ENCODE measurements around the gene SYDE1. TPM values are rescaled to one million over a fixed set of nuclear protein-coding genes. Genes with fewer than 3 reads are reported as not detected.
A peak's percentile ranks its signal among the peaks of the same experiment; 100 is the strongest.

Gene SYDE1
- polyA plus RNA-seq, 10 donors: 11.9 to 27.3 (median 15.2) TPM

DNA sequence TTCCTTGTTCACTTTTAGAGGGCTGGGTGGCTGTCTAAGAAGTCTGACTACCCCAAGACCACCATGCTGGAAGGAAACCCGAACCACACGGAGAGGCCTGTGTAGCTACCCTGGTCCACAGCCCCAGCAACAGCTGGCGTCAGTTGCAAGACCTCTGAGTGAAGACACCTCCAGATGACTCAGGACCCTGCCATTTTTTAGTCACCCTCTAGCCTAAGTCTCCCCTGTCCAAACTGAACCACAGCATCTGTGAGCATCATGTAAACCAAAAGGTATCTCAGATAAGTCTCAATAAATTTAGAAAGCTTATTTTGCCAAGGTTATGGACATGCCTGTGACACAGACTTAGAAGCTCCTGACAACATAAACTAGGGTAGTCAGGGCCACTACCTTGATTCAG lies 2.2 kb upstream of the SYDE1 start:
- DNase-seq: no peak

DNA sequence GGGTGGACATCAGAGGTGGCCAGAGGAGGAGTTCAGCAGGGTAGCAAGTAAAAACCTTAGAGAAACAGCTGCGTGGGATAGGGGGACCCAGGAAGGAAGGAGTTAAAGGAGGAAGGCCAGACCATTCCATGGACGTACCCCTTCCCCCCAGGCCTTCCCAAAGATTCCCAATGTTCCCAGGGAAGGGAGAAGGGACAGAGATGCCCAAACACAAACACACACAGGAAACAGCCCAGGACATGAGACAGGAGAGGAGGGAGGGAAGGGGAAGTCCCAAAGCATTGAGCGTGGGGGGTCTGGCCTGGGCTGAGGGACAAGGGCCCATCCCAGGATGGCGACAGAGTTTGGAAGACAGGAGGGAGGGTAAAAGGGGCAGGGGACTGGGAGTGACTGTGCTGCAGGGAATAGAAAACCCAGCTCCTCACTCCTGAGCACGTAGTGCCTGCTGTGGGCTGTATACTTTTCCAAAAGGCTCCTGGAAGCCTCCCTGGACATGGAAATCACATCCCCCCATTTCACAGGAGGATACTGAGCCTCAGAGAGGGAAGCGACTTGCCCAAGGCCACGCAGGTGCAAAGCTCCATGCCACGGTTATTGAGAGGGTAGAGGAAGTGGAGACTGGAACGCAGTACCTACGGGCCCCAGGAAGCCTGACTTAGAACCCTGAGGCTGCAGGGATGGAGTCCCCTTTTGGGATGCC lies 1.1 kb downstream of the SYDE1 start:
- peak in 1 of 3 donors; percentile 40 for DNase-seq

DNA sequence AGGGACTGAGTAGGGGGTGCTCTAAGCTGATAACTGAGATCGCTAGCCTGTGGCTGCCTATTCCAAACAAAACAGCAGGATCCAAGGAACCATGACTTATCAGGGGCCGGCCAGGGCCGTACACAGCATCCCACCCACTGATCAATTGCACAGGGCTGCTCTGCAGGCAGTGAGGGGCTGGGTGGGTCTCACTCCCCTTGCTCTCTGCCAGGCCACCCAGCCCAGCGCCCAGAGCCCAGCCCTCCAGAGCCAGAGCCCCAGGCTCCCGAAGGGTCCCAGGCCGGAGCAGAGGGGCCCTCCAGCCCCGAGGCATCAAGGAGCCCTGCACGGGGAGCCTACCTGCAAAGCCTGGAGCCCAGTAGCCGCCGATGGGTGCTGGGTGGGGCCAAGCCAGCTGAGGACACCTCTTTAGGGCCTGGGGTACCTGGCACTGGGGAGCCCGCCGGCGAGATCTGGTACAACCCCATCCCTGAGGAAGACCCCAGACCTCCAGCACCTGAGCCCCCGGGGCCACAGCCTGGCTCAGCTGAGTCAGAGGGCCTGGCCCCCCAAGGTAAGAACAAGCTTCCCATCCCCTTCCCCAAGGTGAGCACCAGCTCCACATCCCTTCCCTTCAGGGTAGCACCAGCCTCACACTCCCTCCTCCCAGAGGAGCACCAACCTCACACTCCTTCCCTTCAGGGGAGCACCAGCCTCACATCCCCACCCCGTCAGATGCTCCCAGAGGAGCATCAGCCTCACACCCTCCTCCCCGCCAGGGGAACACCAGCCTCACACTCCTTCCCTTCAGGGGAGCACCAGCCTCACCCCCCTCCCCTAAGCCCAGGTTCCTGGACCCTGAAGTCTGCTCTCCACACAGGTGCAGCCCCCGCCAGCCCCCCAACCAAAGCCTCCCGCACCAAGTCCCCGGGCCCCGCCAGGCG lies 1.9 kb downstream of the SYDE1 start:
- DNase-seq: no peak

DNA sequence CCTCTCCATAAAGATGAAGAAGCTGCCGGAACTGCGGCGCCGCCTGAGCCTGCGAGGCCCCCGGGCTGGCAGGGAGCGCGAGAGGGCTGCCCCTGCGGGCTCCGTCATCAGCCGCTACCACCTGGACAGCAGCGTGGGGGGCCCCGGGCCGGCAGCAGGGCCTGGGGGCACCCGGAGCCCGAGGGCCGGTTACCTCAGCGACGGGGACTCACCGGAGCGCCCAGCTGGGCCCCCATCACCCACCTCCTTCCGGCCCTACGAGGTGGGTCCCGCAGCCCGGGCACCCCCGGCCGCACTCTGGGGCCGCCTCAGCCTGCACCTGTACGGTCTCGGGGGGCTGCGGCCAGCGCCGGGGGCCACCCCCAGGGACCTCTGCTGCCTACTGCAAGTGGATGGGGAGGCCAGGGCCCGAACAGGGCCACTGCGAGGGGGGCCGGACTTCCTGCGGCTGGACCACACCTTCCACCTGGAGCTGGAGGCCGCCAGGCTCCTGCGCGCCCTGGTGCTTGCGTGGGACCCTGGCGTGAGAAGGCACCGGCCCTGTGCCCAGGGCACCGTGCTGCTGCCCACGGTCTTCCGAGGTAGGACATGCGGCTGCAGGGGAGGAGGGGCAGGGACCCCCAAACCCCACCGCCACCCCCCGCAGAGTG lies 2.7 kb downstream of the SYDE1 start:
- no peak for DNase-seq

DNA sequence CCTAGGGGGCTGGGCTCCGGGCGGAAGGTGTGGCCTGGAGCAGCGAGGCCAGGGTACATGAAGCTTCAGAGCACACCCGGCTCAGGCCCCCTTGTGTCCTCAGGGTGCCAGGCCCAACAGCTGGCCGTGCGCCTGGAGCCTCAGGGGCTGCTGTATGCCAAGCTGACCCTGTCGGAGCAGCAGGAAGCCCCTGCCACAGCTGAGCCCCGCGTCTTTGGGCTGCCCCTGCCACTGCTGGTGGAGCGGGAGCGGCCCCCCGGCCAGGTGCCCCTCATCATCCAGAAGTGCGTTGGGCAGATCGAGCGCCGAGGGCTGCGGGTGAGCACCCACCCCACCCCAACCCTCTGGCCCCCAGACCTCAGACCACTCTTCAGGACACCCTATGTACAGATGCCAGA lies 3.2 kb downstream of the SYDE1 start:
- DNase-seq: no peak

DNA sequence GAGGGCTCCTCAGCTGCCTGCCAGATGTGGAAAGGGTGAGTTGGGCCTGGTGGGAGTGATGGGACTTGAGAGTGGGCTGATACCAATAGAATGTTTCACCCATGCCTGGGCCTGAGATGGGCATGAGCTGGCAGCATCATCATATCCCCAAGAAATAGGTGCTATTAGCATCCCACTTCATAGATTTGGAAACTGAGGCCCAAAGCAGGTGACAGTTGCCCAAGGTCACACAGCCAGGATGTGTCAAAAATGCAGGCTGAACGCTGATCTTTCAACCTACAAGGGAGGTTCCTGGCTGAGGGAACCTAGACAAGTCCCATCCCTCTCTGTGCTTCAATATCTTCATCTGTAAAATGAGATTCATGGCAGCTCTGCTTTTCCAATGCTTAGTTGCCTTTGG lies 4.6 kb downstream of the SYDE1 start:
- no peak for DNase-seq

DNA sequence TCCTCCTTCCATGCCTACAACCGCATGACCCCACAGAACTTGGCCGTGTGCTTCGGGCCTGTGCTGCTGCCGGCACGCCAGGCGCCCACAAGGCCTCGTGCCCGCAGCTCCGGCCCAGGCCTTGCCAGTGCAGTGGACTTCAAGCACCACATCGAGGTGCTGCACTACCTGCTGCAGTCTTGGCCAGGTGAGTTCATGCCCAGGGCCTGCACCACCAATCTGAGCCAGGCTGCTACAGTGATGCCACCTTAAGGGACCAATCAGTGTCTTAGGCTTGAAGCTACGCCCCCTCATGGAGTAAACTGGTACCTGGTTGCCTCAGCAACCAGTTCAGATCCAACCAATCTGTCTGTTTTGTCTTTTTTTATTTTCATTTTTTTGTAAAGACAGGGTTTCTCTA lies 5.2 kb downstream of the SYDE1 start:
- DNase-seq: no peak

DNA sequence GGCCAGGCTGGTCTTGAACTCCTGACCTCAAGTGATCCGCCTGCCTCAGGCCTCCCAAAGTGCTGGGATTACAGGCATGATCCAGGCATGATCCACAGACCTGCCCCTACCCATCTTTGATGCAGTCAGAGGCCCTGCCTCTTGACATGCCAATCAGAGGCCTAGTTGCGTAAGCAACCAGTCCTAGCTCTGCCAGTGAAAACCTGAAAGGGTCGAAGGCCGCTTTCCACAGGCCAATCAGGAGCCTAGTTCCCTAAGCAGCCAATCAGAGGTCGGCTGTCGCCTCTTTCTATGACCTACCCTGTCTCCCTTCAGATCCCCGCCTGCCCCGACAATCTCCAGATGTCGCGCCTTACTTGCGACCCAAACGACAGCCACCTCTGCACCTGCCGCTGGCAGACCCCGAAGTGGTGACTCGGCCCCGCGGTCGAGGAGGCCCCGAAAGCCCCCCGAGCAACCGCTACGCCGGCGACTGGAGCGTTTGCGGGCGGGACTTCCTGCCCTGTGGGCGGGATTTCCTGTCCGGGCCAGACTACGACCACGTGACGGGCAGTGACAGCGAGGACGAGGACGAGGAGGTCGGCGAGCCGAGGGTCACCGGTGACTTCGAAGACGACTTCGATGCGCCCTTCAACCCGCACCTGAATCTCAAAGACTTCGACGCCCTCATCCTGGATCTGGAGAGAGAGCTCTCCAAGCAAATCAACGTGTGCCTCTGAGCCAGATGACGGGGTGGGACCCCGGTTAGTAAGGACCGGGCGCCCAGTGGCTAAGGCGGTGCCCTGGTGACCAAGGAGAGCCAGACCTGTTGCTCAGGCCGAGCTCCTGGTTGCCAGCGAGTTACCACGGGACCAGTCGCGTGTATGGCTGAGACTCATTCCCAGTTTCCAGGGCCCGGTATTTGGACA lies 6.3 kb downstream of the SYDE1 start:
- DNase-seq: no peak

DNA sequence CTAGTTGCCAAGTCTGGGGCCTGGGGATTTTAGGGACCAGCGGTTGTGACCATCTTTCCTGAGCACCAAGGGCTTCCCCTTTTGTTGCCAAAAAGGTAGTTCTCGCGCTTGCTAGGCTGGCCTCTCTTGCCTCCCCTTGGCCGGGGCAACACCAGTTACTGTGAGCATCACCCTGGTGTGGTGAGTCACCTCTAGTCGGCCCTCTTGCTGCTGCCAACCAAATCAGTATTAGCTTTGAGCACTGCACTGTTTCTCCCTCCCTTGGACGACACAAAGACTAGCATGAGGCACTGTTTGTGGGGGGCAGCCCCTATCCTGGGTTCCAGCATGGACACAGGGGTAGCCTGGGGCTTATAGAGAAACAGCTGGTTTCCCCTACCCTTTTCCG lies 6.9 kb downstream of the SYDE1 start:
- DNase-seq: no peak

DNA sequence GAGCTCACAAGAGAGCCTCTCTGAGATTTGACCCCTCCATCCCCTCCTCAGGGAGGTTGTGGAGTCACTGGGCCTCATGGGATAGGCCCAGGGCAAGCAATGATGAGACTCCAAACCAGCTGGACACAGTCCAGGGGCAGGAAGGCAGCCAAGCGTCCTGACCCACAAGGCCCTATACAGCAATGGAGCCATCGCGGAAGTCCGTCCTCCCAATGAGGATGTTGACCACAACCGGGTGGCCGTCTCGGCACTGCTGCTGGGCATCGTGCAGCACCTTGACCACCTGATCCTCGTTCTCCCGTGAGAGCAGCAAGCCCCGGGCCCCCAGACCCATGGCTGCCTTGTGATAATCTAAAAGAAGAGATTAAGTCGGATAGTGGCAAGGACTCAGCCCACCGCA lies 7.9 kb downstream of the SYDE1 start:
- DNase-seq: peak in 2 of 3 donors; percentile 59 to 70

DNA sequence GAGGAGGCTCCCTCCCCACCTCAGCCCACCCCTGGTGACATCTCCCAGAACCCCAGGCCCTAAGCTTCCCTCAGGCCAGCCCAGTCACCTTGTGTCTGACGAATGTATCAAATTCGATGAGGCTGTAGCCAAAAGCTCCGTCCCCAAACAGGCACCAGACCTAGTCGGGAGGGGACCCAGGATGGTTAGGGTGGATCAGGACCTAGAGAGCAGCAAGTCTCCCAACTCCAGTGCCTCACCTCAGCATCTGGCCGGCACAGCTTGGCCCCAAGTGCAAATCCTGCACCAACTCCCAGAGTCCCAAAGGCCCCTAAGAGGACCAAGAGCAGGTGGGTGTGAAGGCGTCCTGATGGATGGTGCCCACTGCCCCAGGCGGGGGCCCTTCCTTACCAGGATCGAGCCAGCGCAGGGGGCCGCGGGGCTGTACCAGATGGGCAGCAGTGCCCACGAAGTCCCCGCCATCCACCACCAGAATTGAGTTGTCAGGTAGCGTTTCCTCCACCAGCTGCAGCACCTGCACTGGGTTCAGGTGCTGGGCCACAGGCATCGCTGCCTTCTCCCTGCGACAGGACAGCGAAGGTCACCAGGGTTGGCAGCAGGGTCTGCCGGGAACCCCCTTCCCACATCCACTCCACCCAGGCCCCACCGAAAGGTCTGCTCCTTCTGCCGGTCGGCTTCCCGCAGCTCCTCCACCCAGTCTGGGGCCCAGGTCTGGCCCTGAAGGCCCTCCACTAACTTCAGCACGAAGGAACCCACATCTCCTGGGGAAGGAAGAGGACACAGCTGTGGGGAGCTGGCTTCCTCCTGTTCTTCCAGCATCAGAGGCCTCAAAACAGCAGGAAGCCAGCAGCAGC lies 8.8 kb downstream of the SYDE1 start:
- DNase-seq: no peak

DNA sequence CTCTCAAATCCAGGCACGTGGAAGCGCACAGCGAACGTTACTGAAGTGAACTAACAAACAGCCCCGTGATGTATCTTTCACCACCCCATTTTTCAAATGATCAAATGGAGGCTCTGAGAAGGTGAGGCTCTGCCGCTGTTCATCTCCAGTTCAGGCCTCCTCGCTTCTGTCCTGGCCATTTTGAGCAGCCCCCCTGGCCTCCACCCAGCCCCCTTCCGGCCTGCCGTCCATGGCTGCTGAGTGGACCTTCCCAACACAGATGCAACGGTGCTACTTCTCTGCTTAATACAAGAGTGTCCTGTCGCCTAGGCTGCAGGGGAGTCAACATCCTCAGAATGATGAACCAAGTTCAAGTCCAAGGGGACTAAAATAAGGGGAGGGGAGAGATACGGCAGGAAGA lies 9.7 kb downstream of the SYDE1 start:
- no peak for DNase-seq

DNA sequence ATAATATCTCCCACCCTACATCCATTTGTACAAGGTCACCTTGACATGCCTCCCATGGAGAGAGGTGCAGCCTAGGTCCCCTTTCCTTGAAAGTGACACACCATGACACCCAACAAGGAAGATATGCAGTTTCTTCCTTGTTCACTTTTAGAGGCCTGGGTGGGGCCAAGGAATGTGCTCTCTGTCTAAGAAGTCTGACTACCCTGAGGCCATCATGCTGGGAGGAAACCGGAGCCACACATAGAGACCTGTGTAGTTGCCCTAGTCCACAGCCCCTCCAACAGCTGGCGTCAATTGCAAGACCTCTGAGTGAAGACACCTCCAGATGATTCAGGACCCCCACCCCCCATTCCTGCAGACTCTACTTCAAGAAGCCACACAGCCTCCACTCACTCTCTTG lies 11.0 kb downstream of the SYDE1 start:
- no peak for DNase-seq

DNA sequence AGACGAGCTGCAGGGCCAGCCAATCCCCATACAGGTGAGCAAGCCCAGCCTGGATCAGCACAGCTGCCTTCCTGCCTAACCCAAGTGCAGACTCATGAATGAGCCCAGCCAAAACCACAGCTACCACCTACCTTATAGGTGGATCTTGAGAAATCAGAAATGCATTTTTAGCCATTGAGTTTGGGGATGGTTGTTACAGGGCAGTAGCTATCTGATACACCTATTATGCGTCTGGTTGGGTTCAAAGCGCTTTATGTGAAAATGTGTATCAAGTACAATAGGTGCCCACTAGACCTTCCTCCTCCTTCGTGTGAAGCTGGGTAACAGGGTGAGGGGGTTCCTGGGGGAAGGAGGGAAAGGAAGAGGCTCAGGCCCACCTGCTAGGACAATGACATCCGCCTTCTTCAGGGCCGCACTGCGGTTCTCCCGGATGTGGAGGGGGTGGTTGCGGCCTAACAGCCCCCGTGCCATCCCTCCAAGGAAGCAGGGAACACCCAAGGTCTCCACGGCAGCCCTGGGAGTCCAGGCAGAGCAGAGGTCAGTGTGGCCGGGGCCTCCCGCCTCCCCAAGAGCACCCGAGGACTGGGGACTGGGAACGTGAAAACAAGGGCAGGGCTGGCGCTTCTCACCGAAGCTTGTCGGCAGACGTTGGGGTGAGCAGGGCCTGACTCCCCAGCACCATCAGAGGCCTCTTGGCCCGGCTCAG lies 11.7 kb downstream of the SYDE1 start:
- DNase-seq: no peak

DNA sequence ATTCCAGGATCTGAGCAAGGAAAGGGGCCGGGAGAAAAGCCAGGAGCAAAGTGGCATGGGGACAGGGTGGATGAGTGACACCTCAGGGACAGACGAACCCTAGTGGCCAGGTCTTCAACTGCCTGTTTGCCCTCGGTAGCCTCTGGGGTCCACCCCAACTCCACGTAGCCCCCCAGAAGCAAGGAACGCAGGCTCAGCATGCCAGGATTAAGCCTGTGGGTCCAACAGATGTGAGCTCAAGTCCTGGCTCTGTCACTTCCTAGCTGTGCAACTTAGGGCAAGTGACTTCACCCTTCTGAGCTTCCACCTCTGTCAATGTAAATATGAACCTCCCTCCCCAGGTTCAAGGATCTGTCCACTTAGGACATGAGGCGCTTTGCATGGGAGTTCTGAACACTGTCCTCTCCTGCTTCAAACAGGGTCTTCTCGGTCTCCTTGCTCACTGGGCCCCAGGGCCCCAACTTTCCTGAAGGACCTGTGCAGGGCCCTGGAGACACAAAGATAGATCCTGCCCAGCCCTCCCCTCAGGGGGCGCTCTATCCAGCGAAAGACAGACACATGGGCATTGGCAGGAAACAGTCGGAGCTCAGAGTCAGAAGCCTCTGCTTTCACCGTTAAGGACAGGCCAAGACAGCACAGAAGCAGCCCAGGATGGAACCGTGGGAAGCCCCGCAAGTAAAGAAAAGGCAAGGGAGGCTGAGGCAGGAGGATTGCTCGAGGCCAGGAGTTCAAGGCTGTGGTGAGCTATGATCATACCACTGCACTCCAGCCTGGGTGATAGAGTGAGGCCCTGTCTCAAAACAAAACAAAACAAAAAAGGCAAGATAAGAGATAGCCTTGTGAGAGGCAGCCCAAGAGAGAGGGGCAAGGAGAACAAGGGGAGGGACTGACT lies 13.2 kb downstream of the SYDE1 start:
- no peak for DNase-seq

DNA sequence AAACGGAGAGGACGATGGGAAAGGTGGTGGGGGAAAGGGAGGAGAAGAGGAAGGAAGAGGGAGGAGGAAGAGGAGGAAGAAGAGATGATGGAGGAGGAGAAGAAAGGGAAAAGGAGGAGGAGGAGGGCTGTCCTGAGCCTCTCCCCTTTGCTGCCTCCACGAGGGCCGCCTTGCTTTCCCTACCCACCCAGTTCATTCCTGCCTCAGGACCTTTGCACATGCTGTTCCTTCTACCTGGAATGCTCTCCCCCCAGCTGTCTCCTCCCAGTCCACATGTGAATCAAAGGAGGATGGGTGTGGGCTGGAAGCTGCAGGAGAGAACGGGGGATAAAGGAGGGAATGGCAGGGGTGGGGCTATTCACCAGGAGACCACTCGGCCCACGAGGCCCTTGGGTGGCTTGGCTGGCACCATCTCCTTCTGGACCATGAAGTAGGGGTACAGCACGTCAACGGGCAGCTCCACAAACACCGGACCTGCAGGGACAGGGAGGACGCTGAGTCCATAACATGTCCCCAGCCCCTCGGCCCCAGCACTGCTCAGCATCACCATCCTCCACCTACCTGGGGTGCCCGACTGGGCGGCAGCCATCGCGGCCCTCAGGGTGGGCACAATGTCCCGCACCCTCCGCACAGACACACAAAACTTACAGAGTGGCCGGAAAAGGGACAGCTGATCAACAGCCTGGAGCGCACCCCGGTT lies 15.3 kb downstream of the SYDE1 start:
- no peak for DNase-seq

DNA sequence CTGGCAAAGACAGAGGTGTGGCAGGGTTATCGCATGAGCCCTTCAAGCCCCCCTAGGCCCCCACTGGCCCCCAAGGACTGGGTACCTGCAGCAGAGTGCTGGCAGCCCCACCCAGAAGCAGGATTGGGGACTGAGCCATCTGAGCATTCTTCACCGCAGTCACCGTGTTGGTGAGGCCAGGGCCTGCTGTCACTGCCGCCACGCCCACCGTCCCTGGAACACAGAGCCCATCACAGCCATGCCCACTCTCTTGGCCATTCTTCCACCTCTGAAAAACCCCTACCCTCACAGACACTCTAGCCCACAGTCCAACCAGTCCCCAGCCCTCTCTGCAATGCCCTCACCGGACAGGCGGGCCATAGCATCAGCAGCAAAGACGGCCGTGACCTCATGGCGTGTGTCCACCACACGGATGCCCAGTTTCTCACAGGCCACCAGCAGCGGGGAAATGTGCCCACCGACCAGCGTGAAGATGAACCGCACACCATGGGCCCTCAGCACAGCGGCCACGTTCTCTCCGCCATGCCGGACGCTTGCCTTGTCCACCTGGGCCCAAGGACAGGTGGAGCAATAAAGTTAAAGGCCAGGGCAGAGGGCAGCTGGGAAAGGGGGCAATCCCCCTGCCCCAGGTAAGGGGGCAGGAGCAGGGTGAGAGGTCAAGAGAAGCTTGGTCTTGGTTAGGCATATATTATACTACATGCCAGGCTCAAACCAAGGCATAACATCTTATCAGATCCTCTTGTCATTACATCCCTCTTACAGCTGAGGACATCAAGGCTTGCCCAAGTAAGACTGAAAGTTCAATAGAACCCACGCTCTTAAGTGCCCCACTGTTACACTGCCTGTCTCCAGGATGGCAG lies 16.1 kb downstream of the SYDE1 start:
- DNase-seq: no peak
